ENCODE data around the gene EFS.
A peak's percentile ranks its signal among the peaks of the same experiment; 100 is the strongest.

The EFS gene

DNA sequence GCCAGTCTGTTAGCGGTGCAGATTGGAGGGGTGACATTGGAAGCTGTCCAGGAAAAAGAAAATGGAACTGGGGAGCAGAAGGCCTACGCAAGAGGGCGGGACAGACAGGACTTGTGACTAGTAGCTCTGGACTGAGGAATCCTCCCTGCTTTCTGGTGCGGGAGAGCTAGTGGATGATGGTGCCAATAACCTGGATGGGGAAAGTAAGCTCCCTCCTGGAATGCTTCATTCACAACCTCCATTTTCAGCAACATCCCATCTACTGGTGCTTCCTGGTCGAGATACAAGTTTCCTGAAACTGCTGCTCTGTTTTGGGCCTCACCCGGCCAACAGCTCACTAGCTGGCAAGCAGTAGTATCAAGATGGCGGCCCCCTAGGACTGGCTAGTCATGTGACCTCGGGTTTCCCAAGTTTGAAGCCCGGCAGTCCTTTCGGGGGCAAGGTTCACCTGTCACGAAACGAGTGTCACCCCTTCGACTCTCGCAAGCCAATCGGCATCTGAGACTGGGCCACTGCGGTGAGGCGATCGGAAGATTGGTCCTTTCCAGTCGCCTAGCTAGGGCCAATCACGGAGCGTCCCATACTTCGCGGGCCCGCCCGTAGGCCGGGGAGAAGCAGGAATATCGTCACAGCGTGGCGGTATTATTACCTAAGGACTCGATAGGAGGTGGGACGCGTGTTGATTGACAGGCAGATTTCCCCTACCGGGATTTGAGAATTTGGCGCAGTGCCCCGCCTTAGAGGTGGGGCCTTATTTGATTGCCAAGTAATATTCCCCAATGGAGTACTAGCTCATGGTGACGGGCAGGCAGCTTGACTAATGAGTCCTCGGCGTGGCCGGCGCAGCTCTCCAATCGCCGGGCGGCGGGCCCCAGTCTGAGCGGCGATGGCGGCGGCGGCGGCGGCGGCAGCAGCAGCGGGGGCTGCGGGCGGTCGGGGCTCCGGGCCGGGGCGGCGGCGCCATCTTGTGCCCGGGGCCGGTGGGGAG, 44.1 kb downstream of the EFS start, which contains the start of gene PABPN1 (continued):
- TF ChIP-seq AEBP2 (tag by site-specific recombination; IDR thresholded peaks at IDR 0.05; ENCODE audit: borderline replicate concordance) = no peak
- TF ChIP-seq ZNF639 (tag by site-specific recombination; IDR thresholded peaks at IDR 0.05) = peak; percentile 78
- peak; percentile 95 for TF ChIP-seq ZBTB10 (tag by site-specific recombination; IDR thresholded peaks at IDR 0.05)
- no peak for TF ChIP-seq MZF1 (tag by site-specific recombination; IDR thresholded peaks at IDR 0.05; ENCODE audit: borderline replicate concordance)
- no peak for TF ChIP-seq ZNF37A (tag by site-specific recombination; IDR thresholded peaks at IDR 0.05)
- TF ChIP-seq ZNF843 (tag by site-specific recombination; IDR thresholded peaks at IDR 0.05) = no peak
- TF ChIP-seq ZNF658 (tag by site-specific recombination; IDR thresholded peaks at IDR 0.05) = no peak
- TF ChIP-seq ZNF266 (tag by site-specific recombination; IDR thresholded peaks at IDR 0.05; ENCODE audit: low read depth) = peak; percentile 79; the same call in 1 of the 2 replicates
- TF ChIP-seq ZBTB21 (tag by site-specific recombination; IDR thresholded peaks at IDR 0.05) = peak; percentile 98
- TF ChIP-seq, protein P1, sequence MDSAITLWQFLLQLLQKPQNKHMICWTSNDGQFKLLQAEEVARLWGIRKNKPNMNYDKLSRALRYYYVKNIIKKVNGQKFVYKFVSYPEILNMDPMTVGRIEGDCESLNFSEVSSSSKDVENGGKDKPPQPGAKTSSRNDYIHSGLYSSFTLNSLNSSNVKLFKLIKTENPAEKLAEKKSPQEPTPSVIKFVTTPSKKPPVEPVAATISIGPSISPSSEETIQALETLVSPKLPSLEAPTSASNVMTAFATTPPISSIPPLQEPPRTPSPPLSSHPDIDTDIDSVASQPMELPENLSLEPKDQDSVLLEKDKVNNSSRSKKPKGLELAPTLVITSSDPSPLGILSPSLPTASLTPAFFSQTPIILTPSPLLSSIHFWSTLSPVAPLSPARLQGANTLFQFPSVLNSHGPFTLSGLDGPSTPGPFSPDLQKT (IDR thresholded peaks at IDR 0.05; ENCODE audit: borderline replicate concordance, low read depth, low read length) = no peak
- TF ChIP-seq ZNF16 (tag by site-specific recombination; IDR thresholded peaks at IDR 0.05; ENCODE audit: low read depth) = no peak
- TF ChIP-seq SP3 (tag by site-specific recombination; IDR thresholded peaks at IDR 0.05) = peak; percentile 72
- TF ChIP-seq ZEB2 (tag by site-specific recombination; IDR thresholded peaks at IDR 0.05) = 0 out of 2 replicates have a peak, but pooled peaks have one; percentile 50
- no peak; the same call in 1 of the 2 replicates for TF ChIP-seq KLF8 (tag by site-specific recombination; IDR thresholded peaks at IDR 0.05)
- TF ChIP-seq ZNF302 (tag by site-specific recombination; IDR thresholded peaks at IDR 0.05; ENCODE audit: low read depth) = no peak
- no peak for TF ChIP-seq BCL11A (tag by site-specific recombination; IDR thresholded peaks at IDR 0.05; ENCODE audit: low read depth)
- TF ChIP-seq ZNF561 (tag by site-specific recombination; IDR thresholded peaks at IDR 0.05; ENCODE audit: borderline replicate concordance) = peak; percentile 76
- no peak for TF ChIP-seq KLF10 (tag by site-specific recombination; IDR thresholded peaks at IDR 0.05)
- TF ChIP-seq ZFP37 (tag by site-specific recombination; IDR thresholded peaks at IDR 0.05) = no peak
- no peak for TF ChIP-seq ZNF585B (tag by site-specific recombination; IDR thresholded peaks at IDR 0.05)
- TF ChIP-seq ZNF677 (tag by site-specific recombination; IDR thresholded peaks at IDR 0.05) = no peak
- no peak for TF ChIP-seq HOXC10 (CRISPR knock-in tag; IDR thresholded peaks at IDR 0.05)
- TF ChIP-seq ZNF544 (tag by site-specific recombination; IDR thresholded peaks at IDR 0.05) = no peak
- TF ChIP-seq ZNF2 (tag by site-specific recombination; IDR thresholded peaks at IDR 0.05) = peak; percentile 70
- no peak for TF ChIP-seq BCL6B (tag by site-specific recombination; IDR thresholded peaks at IDR 0.05)
